GM20431 (cell line): ENCODE results near the gene EPB41L1.

Experiments
- in situ Hi-C: fragments of 300-500 bp; cut with MseI, MboI; formaldehyde crosslinking; loops from one replicate; pipeline ENCODE4 v1.15.0; 2020; ENCODE audit warnings: low sequenced_read_pairs; ENCODE audit not compliant: unreplicated experiment

Gene EPB41L1

DNA sequence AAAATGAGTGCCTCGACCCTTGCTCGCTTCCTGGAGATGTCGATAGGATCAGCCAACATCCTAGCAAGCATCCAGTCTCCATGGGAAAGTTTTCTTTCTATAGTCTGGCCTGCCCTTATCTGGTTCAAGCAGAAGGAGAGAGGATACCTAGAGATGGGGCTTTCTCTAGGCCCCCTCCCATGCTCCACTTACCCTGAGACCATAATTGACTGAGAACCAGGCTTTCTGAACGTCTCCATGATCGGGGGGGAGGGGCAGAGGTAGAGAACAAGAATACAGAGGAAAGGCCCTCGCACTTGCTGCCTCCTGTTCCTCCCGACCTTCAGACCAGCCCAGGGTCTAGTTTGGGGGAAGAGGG is 31.6 kb upstream of the EPB41L1 start:
- in situ Hi-C loops, result no loop called here

DNA sequence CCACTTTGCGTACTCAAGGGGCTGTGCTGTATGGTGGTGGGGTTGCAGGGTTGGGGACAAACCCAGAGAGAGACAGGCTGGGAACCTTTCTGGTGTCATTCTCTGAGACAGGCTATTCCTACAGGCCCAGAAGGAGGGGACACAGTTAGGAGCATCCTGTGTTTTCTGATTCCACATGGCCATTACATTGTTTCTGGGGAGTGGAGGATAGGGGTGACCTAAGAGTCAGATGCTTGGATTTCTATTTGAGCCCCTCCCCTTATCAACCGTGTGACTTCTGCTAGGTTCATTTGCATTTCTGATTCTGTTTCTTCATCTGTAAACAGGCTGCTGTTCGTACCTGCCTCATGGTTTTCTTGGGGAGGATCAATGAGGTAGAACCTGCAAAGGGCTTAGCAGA is 29.4 kb upstream of the EPB41L1 start:
- in situ Hi-C loops, result no loop called here

DNA sequence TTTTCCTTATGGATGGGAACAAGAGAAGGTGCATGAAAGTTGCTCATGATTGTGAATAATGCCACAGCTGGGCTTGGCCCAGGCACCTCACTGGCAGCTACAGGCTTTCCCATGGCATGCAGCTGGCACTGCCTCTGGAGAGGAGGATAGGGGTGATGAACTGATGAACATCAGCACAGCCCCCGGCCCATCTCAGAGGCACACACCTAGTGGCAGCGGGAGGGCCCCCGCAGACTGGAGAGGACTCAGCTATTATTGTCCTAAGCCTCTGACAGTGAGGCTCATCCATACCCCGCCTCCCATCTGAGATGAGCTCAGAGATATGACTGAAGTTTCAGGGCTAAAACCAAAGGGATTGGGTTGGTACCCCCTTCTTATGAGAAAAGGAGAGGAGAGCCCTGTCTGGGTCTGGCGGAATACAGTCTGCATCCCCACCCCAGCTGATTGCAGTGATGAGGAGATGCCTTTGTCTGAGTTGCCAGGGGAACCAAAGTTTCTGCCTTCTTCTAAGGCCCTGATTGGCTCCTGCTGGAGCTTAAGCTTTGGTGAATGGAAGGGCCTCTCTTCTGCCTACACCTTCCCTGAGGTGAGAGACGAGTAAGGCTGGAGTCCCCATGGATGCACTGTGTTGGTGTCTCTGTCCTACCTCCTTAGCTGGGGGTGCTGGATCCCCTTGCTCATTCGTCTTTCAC is 27.6 kb upstream of the EPB41L1 start:
- in situ Hi-C loops, result no loop called here

DNA sequence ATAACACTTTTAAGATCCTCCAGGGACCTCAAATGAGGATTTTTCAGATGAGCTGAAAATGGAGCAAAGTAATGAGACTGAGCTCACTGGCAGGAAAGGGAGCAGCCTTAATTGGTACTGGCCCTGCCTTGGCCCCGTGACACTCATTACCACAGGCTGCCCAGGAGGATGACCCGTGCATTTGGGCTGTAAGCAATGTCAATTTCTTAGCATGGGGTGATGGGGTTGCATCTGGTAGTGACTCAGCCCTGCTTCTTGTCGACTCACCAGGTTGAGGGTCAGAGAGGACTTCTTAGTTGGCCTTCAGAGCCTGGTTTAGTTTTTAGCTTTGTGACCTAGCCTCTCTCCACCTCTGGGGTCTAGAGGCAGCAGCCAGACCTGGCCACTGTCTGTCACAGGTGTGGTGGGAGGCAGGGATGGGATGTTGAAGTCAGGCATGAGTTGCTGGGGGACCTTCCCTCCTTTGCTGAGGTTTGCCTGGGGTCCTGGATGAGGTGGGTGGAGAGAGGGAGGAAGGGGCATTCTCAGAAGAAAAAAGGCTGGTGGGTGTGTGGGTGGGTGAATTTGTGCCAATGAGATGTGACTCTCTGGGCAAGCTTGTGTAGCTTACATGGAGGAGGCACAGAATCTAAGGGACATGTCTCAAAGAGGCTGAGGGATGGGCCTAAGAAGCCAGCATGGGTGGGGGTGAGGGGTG is 25.9 kb upstream of the EPB41L1 start:
- in situ Hi-C loops, result no loop called here

DNA sequence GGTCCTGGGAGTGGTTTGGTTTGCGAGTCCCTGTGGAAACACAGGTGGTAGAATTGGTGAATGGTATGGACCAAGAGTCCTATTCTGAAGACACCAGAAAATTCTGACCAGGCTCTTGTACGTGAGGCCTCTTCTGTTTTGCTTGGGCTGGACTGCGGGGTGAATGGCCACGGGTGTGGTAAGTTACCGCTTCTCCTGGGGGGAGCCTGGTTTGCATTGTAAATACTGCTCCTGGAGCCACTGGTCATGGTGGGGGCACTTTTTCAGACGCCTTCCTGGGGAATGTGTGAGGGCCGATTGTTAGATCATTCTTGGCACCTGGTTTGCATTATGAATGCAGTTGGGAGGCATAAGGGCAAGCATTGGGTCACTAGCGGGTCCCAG is 25.4 kb upstream of the EPB41L1 start:
- in situ Hi-C loops, result no loop called here

DNA sequence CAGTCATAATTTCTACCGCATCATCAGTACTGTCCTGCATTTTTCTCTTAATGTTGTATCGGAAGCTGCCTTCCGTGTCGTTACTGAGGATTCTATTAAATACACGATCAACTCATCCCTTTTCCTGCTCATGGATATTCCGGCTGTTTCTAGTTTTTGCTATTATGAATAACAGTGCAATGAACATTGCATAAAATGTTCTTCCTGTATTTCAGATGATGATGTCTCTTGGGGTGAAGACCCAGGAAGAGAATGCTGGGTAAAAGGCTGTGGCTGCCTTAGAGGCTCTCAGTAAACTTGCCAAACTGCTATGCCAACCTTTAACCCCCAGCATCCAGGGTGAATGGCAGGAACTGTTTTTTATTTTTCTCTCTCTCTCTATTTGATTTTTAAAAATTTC is 24.1 kb upstream of the EPB41L1 start:
- in situ Hi-C loops, result no loop called here

DNA sequence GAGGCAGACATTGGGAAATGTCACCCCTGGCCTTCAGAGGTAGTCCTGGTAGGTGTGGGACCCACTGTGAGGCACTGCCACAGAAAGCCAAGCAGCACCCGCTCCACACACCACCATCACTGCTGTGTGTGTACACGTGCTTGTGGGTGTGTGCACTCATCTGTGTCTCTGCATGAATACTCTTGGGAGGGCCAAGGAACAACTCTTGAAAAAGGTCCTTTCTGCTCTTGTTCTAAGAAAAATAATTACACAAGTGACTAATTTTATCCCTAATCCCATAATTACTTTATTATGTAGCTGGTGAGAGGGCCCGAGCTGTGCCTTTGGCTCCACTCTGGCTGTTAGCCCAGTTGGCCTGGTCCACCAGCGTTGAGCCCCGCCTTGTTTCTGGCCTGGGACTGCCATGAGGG is 21.7 kb upstream of the EPB41L1 start:
- in situ Hi-C loops, result no loop called here

DNA sequence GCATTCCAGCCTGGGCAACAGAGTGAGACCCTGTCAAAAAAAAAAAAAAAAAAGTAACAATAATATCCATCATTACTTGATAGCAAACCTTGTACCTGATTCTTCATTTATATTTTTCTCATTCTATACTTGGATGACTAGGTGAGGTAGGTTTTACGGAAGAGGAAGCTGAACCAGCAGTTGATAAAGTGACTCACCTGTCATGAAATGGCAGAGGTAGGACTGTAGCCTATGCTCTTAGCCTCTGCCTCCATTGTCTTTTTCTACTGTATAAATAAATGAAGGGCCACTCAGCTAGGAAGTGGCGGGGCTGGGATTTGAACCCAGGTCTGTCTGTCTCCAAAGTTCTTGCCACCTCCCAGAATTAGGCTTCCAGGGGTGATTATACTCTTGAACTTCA is 20.7 kb upstream of the EPB41L1 start:
- in situ Hi-C loops, result no loop called here

DNA sequence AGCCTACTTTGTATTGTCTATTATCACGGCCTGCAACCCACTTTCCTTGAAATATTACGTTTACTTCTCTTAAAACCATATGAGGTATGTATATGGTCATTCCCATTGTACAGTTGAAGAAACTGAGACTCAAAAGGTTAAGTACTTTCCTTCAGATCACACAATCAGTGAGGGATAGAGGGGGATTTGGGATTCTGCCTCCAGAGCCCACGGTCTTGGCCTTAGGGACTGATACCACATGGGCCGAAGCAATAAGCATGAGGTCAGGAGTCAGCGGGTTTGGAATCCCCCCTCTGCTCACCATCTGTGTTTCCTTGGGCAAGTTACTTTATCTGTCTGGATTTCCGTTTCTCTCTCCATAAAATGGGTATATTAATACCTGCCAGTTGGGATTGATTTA is 19.4 kb upstream of the EPB41L1 start:
- in situ Hi-C loops, result loop anchor here (5.0 kb wide), 1 partner anchor 138 kb away; no protein-coding TSS in a partner anchor

DNA sequence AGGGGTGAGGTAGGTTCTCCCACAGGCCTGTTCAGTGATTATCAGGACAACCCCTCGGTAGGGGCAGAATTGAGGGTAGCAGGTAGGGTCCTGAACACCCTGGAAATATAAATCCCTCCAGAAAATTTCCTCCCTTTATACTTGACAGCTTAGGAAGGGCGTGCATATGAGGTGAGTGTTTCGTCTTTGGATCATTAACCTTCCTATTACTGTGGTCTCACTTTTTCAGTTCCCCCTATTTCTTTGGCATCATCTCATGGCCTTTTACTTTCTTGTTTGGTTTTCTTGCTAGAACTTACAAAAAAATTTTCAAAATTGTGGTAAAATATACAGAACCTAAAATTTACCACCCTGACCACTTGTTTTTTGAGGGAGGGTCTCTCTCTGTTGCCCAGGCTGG is 18.7 kb upstream of the EPB41L1 start:
- in situ Hi-C loops, result loop anchor here (5.0 kb wide), 1 partner anchor 139 kb away; no protein-coding TSS in a partner anchor

DNA sequence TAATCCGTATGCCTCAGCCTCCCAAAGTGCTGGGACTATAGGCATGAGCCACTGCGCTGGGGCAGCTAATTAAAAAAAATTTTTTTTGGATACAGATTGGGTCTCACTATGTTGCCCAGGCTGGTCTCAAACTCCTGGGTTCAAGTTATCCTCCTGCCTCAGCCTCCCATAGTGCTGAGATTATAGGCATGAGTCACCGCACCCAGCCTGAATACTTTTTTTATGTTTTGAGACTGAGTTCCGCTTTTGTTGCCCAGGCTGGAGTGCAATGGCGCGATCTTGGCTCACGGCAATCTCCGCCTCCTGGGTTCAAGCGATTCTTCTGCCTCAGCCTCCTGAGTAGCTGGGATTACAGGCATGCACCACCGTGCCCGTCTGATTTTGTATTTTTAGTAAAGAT is 17.2 kb upstream of the EPB41L1 start:
- in situ Hi-C loops, result loop anchor here (5.0 kb wide), 1 partner anchor 140 kb away; no protein-coding TSS in a partner anchor

DNA sequence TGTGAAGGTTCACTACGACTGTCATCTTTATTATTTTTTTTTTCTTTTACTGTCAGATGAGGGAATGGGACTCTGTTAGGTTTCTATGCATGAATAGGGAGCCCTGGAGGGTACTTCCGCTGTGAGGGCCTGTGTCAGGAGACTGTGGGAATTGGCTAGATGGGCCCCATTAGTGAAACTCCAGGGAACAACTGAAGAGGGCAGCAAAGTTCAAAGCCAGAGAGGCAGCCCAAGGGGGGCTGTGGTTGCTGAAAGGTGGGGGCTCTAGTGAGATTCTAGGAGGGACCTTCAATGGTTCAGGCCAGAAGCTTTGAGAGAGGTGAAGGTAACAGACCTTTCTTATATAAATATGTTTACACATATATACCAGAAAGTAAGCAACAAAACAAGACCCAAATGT is 13.2 kb upstream of the EPB41L1 start:
- in situ Hi-C loops, result no loop called here

DNA sequence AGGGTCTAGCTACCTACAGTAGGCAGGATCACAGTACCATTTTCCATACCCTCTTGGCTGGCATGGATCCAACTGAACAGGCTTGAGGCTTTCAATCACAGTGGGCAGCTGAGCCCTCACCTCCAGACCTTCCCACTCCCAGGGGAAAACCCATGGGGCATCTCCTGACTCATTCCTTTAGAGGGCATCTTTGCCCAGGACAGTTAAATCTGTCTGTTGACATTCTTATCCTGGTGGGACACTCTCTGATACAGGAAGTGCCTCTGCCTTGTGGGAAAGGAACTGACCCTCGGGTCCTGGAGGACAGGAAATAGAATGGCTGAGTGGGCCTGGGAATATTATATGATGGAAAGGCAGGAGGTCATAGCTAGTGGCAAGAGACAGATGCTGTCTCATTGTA is 10.2 kb upstream of the EPB41L1 start:
- in situ Hi-C loops, result no loop called here

DNA sequence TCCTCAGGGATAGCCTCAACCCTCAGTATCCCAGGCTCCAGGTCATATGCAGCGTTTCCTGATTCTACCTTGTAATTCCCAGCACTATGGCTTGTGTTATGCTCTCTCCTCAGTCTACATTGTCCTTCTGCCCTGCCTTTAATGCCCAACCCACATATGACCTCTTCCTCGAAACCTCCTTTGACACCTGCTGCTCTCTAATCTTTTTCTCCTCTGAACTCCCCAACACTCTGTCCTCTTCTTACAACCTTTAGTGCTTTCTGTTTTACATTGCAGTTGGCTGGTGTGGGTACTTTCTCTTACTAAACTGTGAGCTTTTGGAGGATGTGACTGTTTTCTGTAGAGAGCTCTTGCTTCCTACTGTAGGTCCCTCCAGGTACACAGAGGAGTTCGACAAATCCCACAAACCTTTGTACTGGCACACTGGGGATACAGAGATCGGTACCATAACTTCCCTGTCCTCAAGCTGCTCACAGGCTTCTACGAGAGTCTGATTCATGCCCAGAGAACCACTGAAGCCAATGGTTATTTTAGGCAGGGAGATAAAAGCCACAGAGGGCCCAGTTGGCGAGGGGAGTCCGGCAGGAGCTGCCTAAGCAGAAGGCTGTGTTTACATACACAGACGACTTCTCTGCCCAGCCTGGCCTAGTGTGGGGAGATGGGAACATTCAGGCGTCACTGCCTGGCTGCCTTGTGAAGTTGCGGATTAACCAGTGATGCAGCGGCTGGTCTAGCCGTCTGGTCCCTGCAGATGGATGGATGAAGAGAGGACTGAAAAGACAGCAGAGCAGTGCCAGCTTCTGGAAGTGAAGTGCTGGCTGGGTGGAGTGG is 8.4 kb upstream of the EPB41L1 start:
- in situ Hi-C loops, result no loop called here

DNA sequence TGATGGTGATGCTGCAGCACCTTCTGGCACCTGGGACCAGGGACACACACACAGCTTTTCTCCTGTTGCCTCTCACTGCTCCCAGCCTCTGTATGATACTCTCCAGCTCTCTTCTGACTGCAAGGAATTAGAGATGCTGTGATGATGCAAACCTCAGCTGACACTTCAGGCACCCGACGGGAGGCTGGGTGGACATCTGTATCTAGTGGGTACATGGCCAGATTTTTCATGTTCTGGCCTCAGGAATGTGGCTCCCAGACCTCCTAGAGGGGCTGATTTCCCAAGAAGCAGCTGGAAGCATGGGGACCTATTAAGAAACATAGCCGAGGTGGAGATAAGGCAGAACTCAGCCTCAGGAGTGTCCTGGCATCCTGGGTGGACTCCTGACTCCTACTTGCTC is 6.8 kb upstream of the EPB41L1 start:
- in situ Hi-C loops, result no loop called here

DNA sequence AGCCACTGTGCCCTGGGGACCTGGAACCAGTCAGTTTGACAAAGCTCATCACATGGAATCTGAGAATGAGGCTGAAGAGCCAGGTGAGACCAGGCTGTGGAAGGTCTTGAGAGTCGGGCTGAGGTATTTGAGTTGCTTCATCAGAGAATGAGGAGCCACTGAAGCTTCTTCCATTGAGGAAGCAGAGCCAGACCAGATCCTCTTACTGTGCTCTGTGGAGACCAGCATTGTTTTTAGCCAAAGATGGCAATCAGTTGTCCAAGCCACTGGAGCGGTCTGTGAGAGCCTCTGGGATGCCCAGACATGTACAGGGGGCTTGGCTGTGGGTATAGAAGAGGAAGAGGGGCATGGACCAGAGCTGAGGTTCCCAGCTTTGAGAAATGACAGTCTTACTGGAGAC is 6.1 kb upstream of the EPB41L1 start:
- in situ Hi-C loops, result no loop called here

DNA sequence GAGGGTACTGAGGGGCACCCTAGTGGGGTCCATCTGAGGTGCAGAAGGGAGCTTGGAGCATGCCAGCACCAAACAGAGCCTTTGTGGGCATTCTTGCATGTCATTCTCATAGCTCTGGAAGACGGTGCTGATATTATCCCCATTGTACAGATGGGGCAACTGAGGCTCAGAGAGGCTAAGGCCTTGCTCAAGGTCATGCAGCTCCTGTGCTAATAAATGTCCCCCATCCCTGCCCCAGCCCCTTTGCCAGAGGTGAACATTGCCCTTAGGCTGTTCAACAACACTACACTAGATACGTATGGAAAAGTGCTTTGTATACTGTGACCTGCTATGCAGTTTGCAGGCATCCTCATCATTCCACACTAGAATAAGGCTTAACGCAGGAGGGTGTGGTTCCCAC is 5.5 kb upstream of the EPB41L1 start:
- in situ Hi-C loops, result no loop called here

DNA sequence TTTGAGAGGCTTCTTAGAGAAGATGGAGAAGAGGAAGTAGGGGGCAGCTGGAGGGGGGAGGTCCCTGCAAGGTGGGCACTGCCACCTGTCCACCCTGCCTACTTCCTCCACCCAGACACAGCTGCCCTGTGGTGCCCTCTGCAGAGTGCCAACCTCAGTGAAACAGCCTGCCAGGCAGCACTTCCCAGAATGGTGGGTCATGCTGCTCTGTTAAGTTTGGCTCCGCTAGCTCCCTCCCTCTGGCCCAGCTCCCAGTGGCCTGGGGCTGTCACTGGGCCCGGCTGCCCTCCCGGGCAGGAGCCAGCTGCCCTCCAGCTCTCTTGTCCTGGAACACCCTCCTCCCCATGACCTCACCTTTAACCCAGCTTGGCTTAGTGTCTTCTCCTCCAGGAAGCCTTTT is 5.1 kb upstream of the EPB41L1 start:
- in situ Hi-C loops, result no loop called here

DNA sequence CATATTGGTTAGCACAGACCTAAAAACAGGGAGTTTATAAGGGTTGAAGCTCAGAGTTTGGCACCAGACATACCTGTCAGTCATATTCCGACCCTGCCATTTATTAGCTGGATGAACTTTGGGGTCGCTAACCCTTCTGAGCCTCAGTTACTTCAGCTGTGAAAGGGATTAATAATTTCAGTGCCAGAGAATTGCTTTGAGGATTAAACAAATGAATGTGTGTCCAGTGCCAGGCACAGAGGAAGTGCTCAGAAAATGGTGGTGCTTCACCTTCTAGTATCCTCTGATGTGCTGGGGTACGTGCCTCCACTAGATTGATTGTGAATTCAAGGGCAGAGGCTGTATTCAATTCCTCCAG is 4.1 kb upstream of the EPB41L1 start:
- in situ Hi-C loops, result no loop called here

DNA sequence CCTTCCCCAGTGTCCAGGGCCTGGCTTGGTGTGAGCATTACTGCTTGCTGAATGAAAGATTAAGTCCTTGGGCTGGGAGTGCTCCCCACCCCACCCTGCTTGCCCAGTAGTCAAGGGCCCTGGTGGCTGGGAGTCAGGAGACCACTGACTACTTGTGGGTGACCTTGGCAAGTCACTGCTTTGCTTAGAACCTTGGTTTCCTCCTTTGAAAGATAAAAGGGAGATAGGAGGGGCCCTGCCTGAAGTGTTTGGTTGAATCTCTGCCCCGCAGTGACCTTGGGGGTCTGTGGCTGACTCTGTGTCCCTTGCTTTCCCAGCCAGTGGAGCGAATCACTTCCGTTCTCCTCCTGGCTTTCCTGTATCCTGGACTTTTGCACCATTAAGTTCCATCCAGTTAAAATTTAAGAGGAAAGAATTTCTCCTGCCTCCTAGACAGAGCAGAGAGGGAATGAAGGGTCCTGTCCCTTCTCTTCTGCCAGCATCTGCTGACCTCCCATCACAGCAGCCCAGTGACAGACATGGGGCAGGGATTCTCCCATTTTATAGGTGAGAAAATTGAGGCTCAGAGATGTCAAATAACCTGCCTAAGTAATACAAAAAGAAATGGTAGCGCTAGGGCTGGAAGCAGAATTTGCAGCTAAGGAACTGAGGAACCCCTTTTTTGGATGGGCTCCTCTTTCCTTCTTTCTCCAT is 3.5 kb upstream of the EPB41L1 start:
- in situ Hi-C loops, result no loop called here

DNA sequence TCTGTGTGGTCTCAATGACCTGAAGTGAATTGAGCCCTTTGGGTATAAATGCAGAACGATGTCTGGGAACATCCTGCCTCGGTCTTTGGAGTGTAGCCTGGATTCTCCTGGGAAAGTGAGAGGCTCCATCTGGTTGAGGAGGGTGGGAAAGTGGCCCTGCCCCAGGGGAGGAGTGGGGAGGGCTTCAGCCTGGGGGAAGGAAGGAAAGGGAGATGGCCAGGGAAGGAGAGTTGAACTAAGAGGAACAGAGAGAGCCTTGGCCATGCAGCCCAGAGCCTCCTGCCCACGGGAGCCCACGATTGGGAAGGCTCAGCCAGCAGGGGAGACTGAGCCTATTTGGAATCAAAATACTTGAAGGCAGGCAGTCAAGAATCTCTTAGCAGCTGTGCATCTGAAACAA is 2.3 kb upstream of the EPB41L1 start:
- in situ Hi-C loops, result no loop called here
